ENCODE results near the gene SPRING1.

The SPRING1 gene

GRCh38 chr12:116708826-116709756 lies 28.8 kb downstream of the SPRING1 start:
- peak; percentile 91 for DNase-seq

- DNase-seq, result no peak
These were observed 30.1 kb downstream of the SPRING1 start for GRCh38 chr12:116707751-116708150.

GRCh38 chr12:116703214-116703795 lies 34.6 kb downstream of the SPRING1 start:
- DNase-seq, result peak; percentile 76

GRCh38 chr12:116701432-116701831 lies 36.4 kb downstream of the SPRING1 start:
- DNase-seq, result no peak

GRCh38 chr12:116700066-116700465 lies 37.8 kb downstream of the SPRING1 start:
- DNase-seq, result no peak

GRCh38 chr12:116698554-116699075 lies 39.3 kb downstream of the SPRING1 start:
- DNase-seq, result no peak

GRCh38 chr12:116698116-116698515 lies 39.8 kb downstream of the SPRING1 start:
- no peak for DNase-seq

- DNase-seq, result peak; percentile 61
These were observed 40.2 kb downstream of the SPRING1 start for GRCh38 chr12:116697716-116698115.

GRCh38 chr12:116697305-116697704 lies 40.6 kb downstream of the SPRING1 start:
- DNase-seq, result peak; percentile 51

- no peak for DNase-seq
These were observed 42.5 kb downstream of the SPRING1 start for GRCh38 chr12:116695464-116695725.

GRCh38 chr12:116694653-116695463 lies 43.0 kb downstream of the SPRING1 start:
- no peak for DNase-seq

GRCh38 chr12:116693286-116694227 lies 44.3 kb downstream of the SPRING1 start:
- DNase-seq, result peak; percentile 71

- DNase-seq, result no peak
These were observed 45.3 kb downstream of the SPRING1 start for GRCh38 chr12:116692605-116693004.

- DNase-seq, result no peak
These were observed 46.2 kb downstream of the SPRING1 start for GRCh38 chr12:116691636-116692035.

- no peak for DNase-seq
These were observed 46.7 kb downstream of the SPRING1 start for GRCh38 chr12:116691205-116691604.

- DNase-seq, result peak; percentile 82
These were observed 47.7 kb downstream of the SPRING1 start for GRCh38 chr12:116689979-116690744.

GRCh38 chr12:116689521-116689920 lies 48.3 kb downstream of the SPRING1 start:
- no peak for DNase-seq
